Measurements from ENCODE around the gene ACTG1. TPM values are rescaled to one million over a fixed set of nuclear protein-coding genes. Genes with fewer than 3 reads are reported as not detected.

Gene ACTG1
- total and polyA plus RNA-seq, 7 experiments from 2014 or later, result 971 to 4,639 (median 1,185) TPM

DNA sequence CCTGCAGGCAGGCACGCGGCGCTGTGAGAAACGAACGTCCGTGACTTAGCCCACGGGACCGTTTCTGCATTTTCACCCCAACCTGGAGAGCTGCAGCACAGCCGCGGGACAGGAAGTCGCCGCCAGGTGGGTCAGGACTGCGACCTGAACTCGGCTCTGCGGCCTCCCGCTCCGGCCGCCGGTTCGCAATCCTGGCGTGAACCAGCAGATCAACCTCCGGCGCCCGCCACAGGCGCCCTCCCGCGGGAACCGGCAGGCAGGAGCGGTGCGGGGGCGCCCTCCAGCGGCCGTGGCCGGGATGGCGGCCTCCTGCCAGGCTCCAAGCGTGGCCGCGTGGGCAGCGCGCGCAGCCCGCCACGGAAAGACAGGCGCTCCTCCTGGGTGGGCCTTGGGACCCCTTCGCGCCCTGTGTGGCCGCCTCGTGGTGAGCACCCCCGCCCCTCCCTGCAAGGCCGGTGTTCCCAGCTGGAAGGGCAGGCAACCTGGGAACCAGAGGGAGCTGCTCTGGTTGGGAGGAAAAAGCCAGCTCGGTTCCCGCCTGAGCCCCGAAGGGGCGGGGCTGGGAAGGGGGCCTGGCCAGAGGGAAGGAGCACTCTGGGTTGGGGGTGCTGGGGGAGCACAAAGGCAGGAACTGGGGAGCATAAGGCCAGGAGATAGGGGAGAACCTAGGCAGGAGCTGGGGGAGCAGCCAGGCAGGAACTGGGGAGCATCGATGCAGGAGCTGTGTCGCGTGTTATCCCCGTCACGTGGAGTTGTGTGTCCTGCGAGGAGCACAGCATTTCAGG, 28.2 kb downstream of the ACTG1 start:
- POLR2A ChIA-PET, result interaction anchor here (0.7 to 3.2 kb wide), 8 partner anchors 23 to 781 kb away, joined by 3 to 39 read pairs (median 4); partner anchors contain the start of genes ACTG1, FAAP100 and SLC38A10
- H3K27me3 Mint-ChIP-seq, result peaks cover 11 to 30% (median 20%) of the 10 kb centered on the region in 5 donors
- intact Hi-C loops (cut with micrococcal nuclease), result loop anchor here (1.0 to 10.0 kb wide), 9 partner anchors 28 to 450 kb away; partner anchors contain the start of genes ACTG1 (in 1 of the 2), BAIAP2 (in 1 of the 2), FAAP100 (in 1 of the 2) and NDUFAF8 (in 1 of the 2)
- no peaks in the 10 kb centered on the region for H3K36me3 Mint-ChIP-seq
- Histone ChIP-seq H3K36me3 (ENCODE audit: control insufficient read depth in 2 of 3, insufficient read depth in 3 of 3, low read length in 3 of 3) (no peaks in the 10 kb centered on the region), H3K27me3 (ENCODE audit: control insufficient read depth in 2 of 2, insufficient read depth in 2 of 2, low read length in 2 of 2) (peaks cover 0 to 15% of the 10 kb centered on the region in 2 donors), H3K9me3 (ENCODE audit: control insufficient read depth in 2 of 3, low read length in 3 of 3) (no peaks in the 10 kb centered on the region), H3K27ac (ENCODE audit: low read depth, low read length) (no peak overlapping the region), H3K4me3 (ENCODE audit: low read length) (peak overlapping the region; percentile 51), H3K4me1 (ENCODE audit: control insufficient read depth in 2 of 2, insufficient read depth in 2 of 2, low read length in 2 of 2) (peaks cover 6 to 10% of the 10 kb centered on the region in 2 donors)
- H3K27ac Mint-ChIP-seq, result no peak overlapping the region
- H3K4me1 Mint-ChIP-seq, result peaks cover 5 to 15% (median 13%) of the 10 kb centered on the region in 7 donors
- peak; percentile 88 for ATAC-seq
- CTCF ChIA-PET, result interaction anchor here (0.7 to 3.0 kb wide), 12 partner anchors 27 to 246 kb away, joined by 3 to 22 read pairs (median 3); partner anchors contain the start of genes NDUFAF8 and TEPSIN
- H3K9me3 Mint-ChIP-seq, result no peaks in the 10 kb centered on the region
- peak; percentile 76 to 96 (median 88) for DNase-seq
- H3K4me3 Mint-ChIP-seq, result peak overlapping the region in 6 of 10 donors; percentile 25 to 74 (median 52)

- no peaks in the 10 kb centered on the region for H3K36me3 ChIP-seq (ENCODE audit: control insufficient read depth in 2 of 3, insufficient read depth in 3 of 3, low read length in 3 of 3)
- POLR2A ChIA-PET, result interaction anchor here (0.7 to 3.2 kb wide), 5 partner anchors 27 to 780 kb away, joined by 3 to 39 read pairs (median 5); partner anchors contain the start of genes ACTG1, FAAP100 and SLC38A10
- peaks cover 6 to 10% of the 10 kb centered on the region in 2 donors for H3K4me1 ChIP-seq (ENCODE audit: control insufficient read depth in 2 of 2, insufficient read depth in 2 of 2, low read length in 2 of 2)
- H3K4me3 Mint-ChIP-seq, result peak overlapping the region in 4 of 10 donors; percentile 34 to 74 (median 54)
- no peak overlapping the region for H3K27ac Mint-ChIP-seq
- intact Hi-C loops (cut with micrococcal nuclease), result loop anchor here (1.0 to 10.0 kb wide), 9 partner anchors 29 to 449 kb away; partner anchors contain the start of genes ACTG1 (in 1 of the 2), BAIAP2 (in 1 of the 2), FAAP100 (in 1 of the 2) and NDUFAF8 (in 1 of the 2)
- H3K4me1 Mint-ChIP-seq, result peaks cover 5 to 15% (median 13%) of the 10 kb centered on the region in 7 donors
- H3K27me3 Mint-ChIP-seq, result peaks cover 11 to 34% (median 20%) of the 10 kb centered on the region in 5 donors
- H3K36me3 Mint-ChIP-seq, result no peaks in the 10 kb centered on the region
- H3K27me3 ChIP-seq (ENCODE audit: control insufficient read depth in 2 of 2, insufficient read depth in 2 of 2, low read length in 2 of 2), result peaks cover 0 to 15% of the 10 kb centered on the region in 2 donors
- H3K27ac ChIP-seq (ENCODE audit: low read depth, low read length), result no peak overlapping the region
- no peaks in the 10 kb centered on the region for H3K9me3 ChIP-seq (ENCODE audit: control insufficient read depth in 2 of 3, low read length in 3 of 3)
- CTCF ChIA-PET, result interaction anchor here (0.9 to 3.0 kb wide), 4 partner anchors 117 to 245 kb away, joined by 3 to 22 read pairs (median 8); partner anchors contain the start of genes NDUFAF8 and TEPSIN
- ATAC-seq (no peak), DNase-seq (no peak)
- H3K4me3 ChIP-seq (ENCODE audit: low read length), result peak overlapping the region; percentile 51
- H3K9me3 Mint-ChIP-seq, result no peaks in the 10 kb centered on the region
Measured at GRCh38 chr17:81483862-81484194, 28.8 kb downstream of the ACTG1 start.

DNA sequence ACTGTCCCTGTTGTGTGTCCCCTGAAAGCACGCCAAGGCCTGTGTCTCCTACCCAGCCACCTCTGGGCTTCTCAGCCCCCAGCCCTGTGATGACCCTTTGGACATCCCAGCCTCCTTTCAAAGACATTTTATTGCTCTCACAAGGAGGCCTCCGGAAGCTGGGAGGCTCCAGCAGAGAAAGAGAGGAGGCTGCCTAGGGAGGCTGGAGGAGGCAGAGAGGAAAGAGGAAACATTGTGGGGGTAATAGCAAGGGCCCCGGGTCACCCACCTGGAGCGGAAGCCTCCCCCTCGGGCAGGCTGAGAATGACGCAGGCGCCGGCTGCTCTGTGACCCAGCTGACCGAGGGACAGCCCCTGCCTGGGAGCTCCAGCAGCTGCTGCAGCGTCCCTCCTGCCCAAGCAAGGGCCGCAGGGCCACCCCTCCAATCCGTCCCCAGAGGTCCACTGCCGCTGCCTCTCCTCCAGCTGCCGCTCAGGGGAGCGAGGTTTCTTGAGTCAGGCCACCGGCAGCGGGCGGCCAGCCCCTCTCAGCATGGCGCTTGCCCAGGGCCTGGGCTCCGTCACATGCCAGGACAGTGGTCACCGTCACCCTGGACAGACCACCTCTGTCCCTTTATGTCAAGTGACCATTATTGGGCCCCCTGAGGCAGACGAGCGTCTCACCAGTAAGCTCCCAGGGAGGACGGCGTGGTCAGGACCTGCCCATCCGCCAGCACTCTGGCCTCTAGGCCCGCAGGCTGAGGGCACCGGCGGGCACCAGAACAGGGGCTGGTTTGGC, 29.3 kb downstream of the ACTG1 start:
- H3K36me3 ChIP-seq (ENCODE audit: control insufficient read depth in 2 of 3, insufficient read depth in 3 of 3, low read length in 3 of 3), result no peaks in the 10 kb centered on the region
- peak overlapping the region in 8 of 10 donors; percentile 33 to 74 (median 46) for H3K4me3 Mint-ChIP-seq
- no peaks in the 10 kb centered on the region for H3K9me3 Mint-ChIP-seq
- H3K27ac ChIP-seq (ENCODE audit: low read depth, low read length), result no peak overlapping the region
- peaks cover 6 to 10% of the 10 kb centered on the region in 2 donors for H3K4me1 ChIP-seq (ENCODE audit: control insufficient read depth in 2 of 2, insufficient read depth in 2 of 2, low read length in 2 of 2)
- H3K36me3 Mint-ChIP-seq, result no peaks in the 10 kb centered on the region
- peaks cover 5 to 15% (median 13%) of the 10 kb centered on the region in 7 donors for H3K4me1 Mint-ChIP-seq
- peaks cover 11 to 34% (median 20%) of the 10 kb centered on the region in 5 donors for H3K27me3 Mint-ChIP-seq
- CTCF ChIA-PET, result interaction anchor here (0.9 to 1.9 kb wide), 2 partner anchors 191 to 245 kb away, joined by 3 to 22 read pairs; partner anchors contain the start of genes NDUFAF8 and TEPSIN
- POLR2A ChIA-PET, result interaction anchor here (1.5 to 3.2 kb wide), 3 partner anchors 28 to 188 kb away, joined by 5 to 39 read pairs (median 13); partner anchors contain the start of genes ACTG1, FAAP100 and SLC38A10
- peaks cover 0 to 15% of the 10 kb centered on the region in 2 donors for H3K27me3 ChIP-seq (ENCODE audit: control insufficient read depth in 2 of 2, insufficient read depth in 2 of 2, low read length in 2 of 2)
- intact Hi-C loops (cut with micrococcal nuclease), result loop anchor here in 1 of 2 donors (5.0 to 10.0 kb wide), 2 partner anchors 246 to 448 kb away; partner anchors contain the start of genes BAIAP2, NDUFAF8 and TEPSIN
- H3K9me3 ChIP-seq (ENCODE audit: control insufficient read depth in 2 of 3, low read length in 3 of 3), result no peaks in the 10 kb centered on the region
- DNase-seq (no peak), ATAC-seq (no peak)
- no peak overlapping the region for H3K4me3 ChIP-seq (ENCODE audit: low read length)
- peak overlapping the region in 1 of 9 donors; percentile 87 for H3K27ac Mint-ChIP-seq

GRCh38 chr17:81482673-81483072, 29.9 kb downstream of the ACTG1 start:
- Histone ChIP-seq H3K27me3 (ENCODE audit: control insufficient read depth in 2 of 2, insufficient read depth in 2 of 2, low read length in 2 of 2) (peaks cover 0 to 15% of the 10 kb centered on the region in 2 donors), H3K36me3 (ENCODE audit: control insufficient read depth in 2 of 3, insufficient read depth in 3 of 3, low read length in 3 of 3) (no peaks in the 10 kb centered on the region), H3K4me3 (ENCODE audit: low read length) (no peak overlapping the region), H3K9me3 (ENCODE audit: control insufficient read depth in 2 of 3, low read length in 3 of 3) (no peaks in the 10 kb centered on the region), H3K27ac (ENCODE audit: low read depth, low read length) (no peak overlapping the region), H3K4me1 (ENCODE audit: control insufficient read depth in 2 of 2, insufficient read depth in 2 of 2, low read length in 2 of 2) (peaks cover 6 to 10% of the 10 kb centered on the region in 2 donors)
- Mint-ChIP-seq H3K27me3 (peaks cover 11 to 34% (median 20%) of the 10 kb centered on the region in 5 donors), H3K36me3 (no peaks in the 10 kb centered on the region), H3K4me1 (peaks cover 5 to 15% (median 13%) of the 10 kb centered on the region in 7 donors), H3K27ac (peak overlapping the region in 2 of 9 donors; percentile 11 to 87), H3K9me3 (no peaks in the 10 kb centered on the region), H3K4me3 (peak overlapping the region in 9 of 10 donors; percentile 27 to 75 (median 47))
- ChIA-PET POLR2A (interaction anchor here (1.7 to 3.2 kb wide), 2 partner anchors 30 to 187 kb away, joined by 12 to 13 read pairs; partner anchors contain the start of genes ACTG1 and SLC38A10), CTCF (no interaction called here)
- no peak for ATAC-seq
- DNase-seq, result no peak
- intact Hi-C loops (cut with micrococcal nuclease), result loop anchor here in 1 of 2 donors (5.0 to 10.0 kb wide), 2 partner anchors 245 to 448 kb away; partner anchors contain the start of genes BAIAP2, NDUFAF8 and TEPSIN

GRCh38 chr17:81481815-81482505, 30.6 kb downstream of the ACTG1 start:
- ChIA-PET POLR2A (interaction anchor here (0.6 to 3.2 kb wide), 3 partner anchors 31 to 186 kb away, joined by 4 to 13 read pairs (median 12); partner anchors contain the start of genes ACTG1 and SLC38A10), CTCF (interaction anchor here (0.9 to 1.1 kb wide), 2 partner anchors 201 to 227 kb away, joined by 3 read pairs; no protein-coding TSS in a partner anchor)
- peaks cover 5 to 15% (median 12%) of the 10 kb centered on the region in 7 donors for H3K4me1 Mint-ChIP-seq
- H3K9me3 Mint-ChIP-seq, result peaks cover 0 to 2% (median 0%) of the 10 kb centered on the region in 11 donors
- DNase-seq, result no peak
- H3K27me3 Mint-ChIP-seq, result peaks cover 11 to 34% (median 20%) of the 10 kb centered on the region in 5 donors
- H3K4me3 ChIP-seq (ENCODE audit: low read length), result peak overlapping the region; percentile 24
- no peaks in the 10 kb centered on the region for H3K36me3 Mint-ChIP-seq
- H3K4me3 Mint-ChIP-seq, result peak overlapping the region; percentile 69 to 80 (median 74)
- intact Hi-C loops (cut with micrococcal nuclease), result loop anchor here in 1 of 2 donors (5.0 to 10.0 kb wide), 2 partner anchors 245 to 447 kb away; partner anchors contain the start of genes BAIAP2, NDUFAF8 and TEPSIN
- ATAC-seq, result no peak
- peak overlapping the region in 3 of 9 donors; percentile 17 to 73 (median 43) for H3K27ac Mint-ChIP-seq
- peaks cover 0 to 15% of the 10 kb centered on the region in 2 donors for H3K27me3 ChIP-seq (ENCODE audit: control insufficient read depth in 2 of 2, insufficient read depth in 2 of 2, low read length in 2 of 2)
- H3K4me1 ChIP-seq (ENCODE audit: control insufficient read depth in 2 of 2, insufficient read depth in 2 of 2, low read length in 2 of 2), result peaks cover 6 to 10% of the 10 kb centered on the region in 2 donors
- H3K27ac ChIP-seq (ENCODE audit: low read depth, low read length), result no peak overlapping the region
- H3K9me3 ChIP-seq (ENCODE audit: control insufficient read depth in 2 of 3, low read length in 3 of 3), result no peaks in the 10 kb centered on the region
- no peaks in the 10 kb centered on the region for H3K36me3 ChIP-seq (ENCODE audit: control insufficient read depth in 2 of 3, insufficient read depth in 3 of 3, low read length in 3 of 3)

Data from naive thymus-derived CD4-positive, alpha-beta T cell (primary cell).